A549 treated with GW870086 at 1 μM for 4 hours (cell line): ENCODE data around the gene XKRX. TPM values are rescaled to one million over a fixed set of nuclear protein-coding genes. Genes with fewer than 3 reads are reported as not detected.

ENCODE experiments used
- total RNA-seq: library from RNA; stranded (reverse); fragments of 200-300 nt; extraction: Qiagen RNA extraction; gene quantifications from 5 replicates; pipeline ENCODE4 v1.2.3, GENCODE V29; 2022; ENCODE audit warnings: low read depth

Gene XKRX
- total RNA-seq = 0.66 to 0.79 TPM (median 0.70 TPM) in 5 replicates

GRCh38 chrX:100928660-100929613 is at the start of gene XKRX:
TSS of gene XKRX (minus strand) at chrX:100928917. CDS start at chrX:100928304, 613 bp downstream.

GRCh38 chrX:100969408-100969807 is 40.7 kb upstream of the XKRX start, which contains the start of gene ARL13A:
TSS of gene ARL13A (plus strand) at chrX:100969708. CDS start at chrX:100973690, 3,982 bp downstream.

GRCh38 chrX:100874325-100874724 is 54.4 kb downstream of the XKRX start, which contains the start of gene NOX1:
TSS of gene NOX1 (minus strand) at chrX:100874359. CDS start at chrX:100874139, 220 bp downstream.

Other genes with a start within 250 kb of the XKRX start
- gene SYTL4, start 196.8 kb downstream of the XKRX start, total RNA-seq = 1.5 to 3.8 TPM (median 2.9 TPM) in 5 replicates
- gene CSTF2, start 108.5 kb downstream of the XKRX start, total RNA-seq = 30.1 to 36.2 TPM (median 33.1 TPM) in 5 replicates
- gene NOX1, start 54.6 kb downstream of the XKRX start, total RNA-seq = 0.07 to 0.17 TPM in 2 of 5 replicates, not detected in the others
- gene ARL13A, start 40.8 kb upstream of the XKRX start, total RNA-seq = 0.22 to 0.44 TPM (median 0.31 TPM) in 3 of 5 replicates, not detected in the others
- gene TRMT2B, start 123.2 kb upstream of the XKRX start, total RNA-seq = 13.4 to 16.5 TPM (median 13.9 TPM) in 5 replicates
- gene TMEM35A, start 150.0 kb upstream of the XKRX start, total RNA-seq = not detected in 5 replicates
- gene CENPI, start 169.3 kb upstream of the XKRX start, total RNA-seq = 9.7 to 15.4 TPM (median 12.8 TPM) in 5 replicates